ENCODE results near the gene HAUS8. TPM values are rescaled to one million over a fixed set of nuclear protein-coding genes. Genes with fewer than 3 reads are reported as not detected.
A peak's percentile ranks its signal among the peaks of the same experiment; 100 is the strongest.

Gene HAUS8
- total RNA-seq, 6 experiments from 2014 or later = 7.6 to 13.2 (median 12.2) TPM

- no peak for TF ChIP-seq CTCF (IDR thresholded peaks at IDR 0.05)
- Mint-ChIP-seq H3K4me1 (ENCODE audit: low read depth) (peaks cover 41% of the 10 kb centered on the region), H3K4me3 (no peak overlapping the region), H3K27me3 (ENCODE audit: insufficient read depth) (no peaks in the 10 kb centered on the region; the same call in 1 of the 2 replicates), H3K36me3 (ENCODE audit: low read depth) (peaks cover 26% of the 10 kb centered on the region), H3K27ac (no peak overlapping the region), H3K9me3 (no peaks in the 10 kb centered on the region)
- DNase-seq = no peak
These were observed 17.4 kb upstream of the HAUS8 start for GRCh38 chr19:17092696-17093095.

GRCh38 chr19:17091758-17092333, 16.6 kb upstream of the HAUS8 start:
- no peaks in the 10 kb centered on the region; the same call in none of the 2 replicates for H3K27me3 Mint-ChIP-seq (ENCODE audit: insufficient read depth)
- TF ChIP-seq CTCF (IDR thresholded peaks at IDR 0.05) = no peak
- H3K9me3 Mint-ChIP-seq = no peaks in the 10 kb centered on the region
- H3K4me3 Mint-ChIP-seq = no peak overlapping the region
- peaks cover 42% of the 10 kb centered on the region for H3K4me1 Mint-ChIP-seq (ENCODE audit: low read depth)
- H3K27ac Mint-ChIP-seq = peak overlapping the region; percentile 40; the same call in 1 of the 2 replicates
- DNase-seq = no peak
- H3K36me3 Mint-ChIP-seq (ENCODE audit: low read depth) = peaks cover 32% of the 10 kb centered on the region

- Mint-ChIP-seq H3K4me3 (peak overlapping the region; percentile 77), H3K4me1 (ENCODE audit: low read depth) (peaks cover 39% of the 10 kb centered on the region), H3K27me3 (ENCODE audit: insufficient read depth) (no peaks in the 10 kb centered on the region; the same call in none of the 2 replicates), H3K9me3 (no peaks in the 10 kb centered on the region), H3K27ac (peak overlapping the region; percentile 97), H3K36me3 (ENCODE audit: low read depth) (peaks cover 26% of the 10 kb centered on the region; the same call in 1 of the 2 replicates)
- no peak for TF ChIP-seq CTCF (IDR thresholded peaks at IDR 0.05)
- DNase-seq = no peak
These were observed 15.3 kb upstream of the HAUS8 start for GRCh38 chr19:17090583-17090982.

- H3K4me1 Mint-ChIP-seq (ENCODE audit: low read depth) = peaks cover 39% of the 10 kb centered on the region
- no peak for TF ChIP-seq CTCF (IDR thresholded peaks at IDR 0.05)
- peak overlapping the region; percentile 97 for H3K27ac Mint-ChIP-seq
- no peak for DNase-seq
- no peaks in the 10 kb centered on the region; the same call in none of the 2 replicates for H3K27me3 Mint-ChIP-seq (ENCODE audit: insufficient read depth)
- peaks cover 16% of the 10 kb centered on the region; the same call in 1 of the 2 replicates for H3K36me3 Mint-ChIP-seq (ENCODE audit: low read depth)
- H3K4me3 Mint-ChIP-seq = peak overlapping the region; percentile 77
- H3K9me3 Mint-ChIP-seq = no peaks in the 10 kb centered on the region
These were observed 13.3 kb upstream of the HAUS8 start for GRCh38 chr19:17088552-17088951.

GRCh38 chr19:17086834-17087233, 11.6 kb upstream of the HAUS8 start:
- H3K36me3 Mint-ChIP-seq (ENCODE audit: low read depth) = peaks cover 16% of the 10 kb centered on the region; the same call in 1 of the 2 replicates
- H3K27ac Mint-ChIP-seq = peak overlapping the region; percentile 71
- peaks cover 46% of the 10 kb centered on the region for H3K4me1 Mint-ChIP-seq (ENCODE audit: low read depth)
- no peaks in the 10 kb centered on the region; the same call in none of the 2 replicates for H3K27me3 Mint-ChIP-seq (ENCODE audit: insufficient read depth)
- H3K9me3 Mint-ChIP-seq = no peaks in the 10 kb centered on the region
- no peak for TF ChIP-seq CTCF (IDR thresholded peaks at IDR 0.05)
- no peak for DNase-seq
- no peak overlapping the region for H3K4me3 Mint-ChIP-seq
